Measurements from ENCODE around the gene ATF6.

DNA sequence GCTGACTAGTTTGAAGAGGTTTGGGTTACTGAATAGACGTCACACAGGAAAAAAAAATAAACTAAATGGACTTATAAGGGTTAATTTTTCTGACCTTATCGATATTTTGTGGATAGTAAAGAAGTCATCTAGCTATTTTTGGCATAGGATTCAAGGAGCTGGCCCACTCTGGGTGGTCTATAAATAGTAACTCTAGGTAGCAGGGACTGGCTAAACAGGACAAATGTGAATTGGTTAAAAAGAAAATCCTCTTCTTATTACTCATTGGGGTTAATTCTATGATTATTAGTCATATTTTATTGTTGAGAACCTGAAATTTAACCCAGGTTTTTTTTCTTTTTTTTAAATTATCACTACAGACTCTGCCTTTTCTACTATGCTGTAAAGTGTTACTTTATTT is 61.7 kb downstream of the ATF6 start:
- TF ChIP-seq, protein P1, sequence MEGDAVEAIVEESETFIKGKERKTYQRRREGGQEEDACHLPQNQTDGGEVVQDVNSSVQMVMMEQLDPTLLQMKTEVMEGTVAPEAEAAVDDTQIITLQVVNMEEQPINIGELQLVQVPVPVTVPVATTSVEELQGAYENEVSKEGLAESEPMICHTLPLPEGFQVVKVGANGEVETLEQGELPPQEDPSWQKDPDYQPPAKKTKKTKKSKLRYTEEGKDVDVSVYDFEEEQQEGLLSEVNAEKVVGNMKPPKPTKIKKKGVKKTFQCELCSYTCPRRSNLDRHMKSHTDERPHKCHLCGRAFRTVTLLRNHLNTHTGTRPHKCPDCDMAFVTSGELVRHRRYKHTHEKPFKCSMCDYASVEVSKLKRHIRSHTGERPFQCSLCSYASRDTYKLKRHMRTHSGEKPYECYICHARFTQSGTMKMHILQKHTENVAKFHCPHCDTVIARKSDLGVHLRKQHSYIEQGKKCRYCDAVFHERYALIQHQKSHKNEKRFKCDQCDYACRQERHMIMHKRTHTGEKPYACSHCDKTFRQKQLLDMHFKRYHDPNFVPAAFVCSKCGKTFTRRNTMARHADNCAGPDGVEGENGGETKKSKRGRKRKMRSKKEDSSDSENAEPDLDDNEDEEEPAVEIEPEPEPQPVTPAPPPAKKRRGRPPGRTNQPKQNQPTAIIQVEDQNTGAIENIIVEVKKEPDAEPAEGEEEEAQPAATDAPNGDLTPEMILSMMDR (IDR thresholded peaks at IDR 0.05; ENCODE audit: low read depth, low read length, missing input control): no peak
- TF ChIP-seq JUND (IDR thresholded peaks at IDR 0.05) (no peak), SP1 (IDR thresholded peaks at IDR 0.05) (no peak)
- TF ChIP-seq, protein P2, sequence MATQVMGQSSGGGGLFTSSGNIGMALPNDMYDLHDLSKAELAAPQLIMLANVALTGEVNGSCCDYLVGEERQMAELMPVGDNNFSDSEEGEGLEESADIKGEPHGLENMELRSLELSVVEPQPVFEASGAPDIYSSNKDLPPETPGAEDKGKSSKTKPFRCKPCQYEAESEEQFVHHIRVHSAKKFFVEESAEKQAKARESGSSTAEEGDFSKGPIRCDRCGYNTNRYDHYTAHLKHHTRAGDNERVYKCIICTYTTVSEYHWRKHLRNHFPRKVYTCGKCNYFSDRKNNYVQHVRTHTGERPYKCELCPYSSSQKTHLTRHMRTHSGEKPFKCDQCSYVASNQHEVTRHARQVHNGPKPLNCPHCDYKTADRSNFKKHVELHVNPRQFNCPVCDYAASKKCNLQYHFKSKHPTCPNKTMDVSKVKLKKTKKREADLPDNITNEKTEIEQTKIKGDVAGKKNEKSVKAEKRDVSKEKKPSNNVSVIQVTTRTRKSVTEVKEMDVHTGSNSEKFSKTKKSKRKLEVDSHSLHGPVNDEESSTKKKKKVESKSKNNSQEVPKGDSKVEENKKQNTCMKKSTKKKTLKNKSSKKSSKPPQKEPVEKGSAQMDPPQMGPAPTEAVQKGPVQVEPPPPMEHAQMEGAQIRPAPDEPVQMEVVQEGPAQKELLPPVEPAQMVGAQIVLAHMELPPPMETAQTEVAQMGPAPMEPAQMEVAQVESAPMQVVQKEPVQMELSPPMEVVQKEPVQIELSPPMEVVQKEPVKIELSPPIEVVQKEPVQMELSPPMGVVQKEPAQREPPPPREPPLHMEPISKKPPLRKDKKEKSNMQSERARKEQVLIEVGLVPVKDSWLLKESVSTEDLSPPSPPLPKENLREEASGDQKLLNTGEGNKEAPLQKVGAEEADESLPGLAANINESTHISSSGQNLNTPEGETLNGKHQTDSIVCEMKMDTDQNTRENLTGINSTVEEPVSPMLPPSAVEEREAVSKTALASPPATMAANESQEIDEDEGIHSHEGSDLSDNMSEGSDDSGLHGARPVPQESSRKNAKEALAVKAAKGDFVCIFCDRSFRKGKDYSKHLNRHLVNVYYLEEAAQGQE (IDR thresholded peaks at IDR 0.05): no peak
- TF ChIP-seq, protein P3, sequence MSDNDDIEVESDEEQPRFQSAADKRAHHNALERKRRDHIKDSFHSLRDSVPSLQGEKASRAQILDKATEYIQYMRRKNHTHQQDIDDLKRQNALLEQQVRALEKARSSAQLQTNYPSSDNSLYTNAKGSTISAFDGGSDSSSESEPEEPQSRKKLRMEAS (IDR thresholded peaks at IDR 0.05): no peak

Data from liver (tissue), 3 donors.